Activated T-cell treated with anti-CD3 and anti-CD28 coated beads, Interleukin-2, amount 50 U/mL, for 1 hour (primary cell): Measurements from ENCODE around the gene ICAM4.
A peak's percentile ranks its signal among the peaks of the same experiment; 100 is the strongest.
"Not testable (repeated sequence)": the region's sequence is repeated elsewhere in the genome, so short reads cannot be mapped to it uniquely, and the experiment has no call there.

Experiments
- DNase-seq: peaks from one replicate; pipeline ENCODE4 v3.0.0-alpha.2; 2020

Gene ICAM4

DNA sequence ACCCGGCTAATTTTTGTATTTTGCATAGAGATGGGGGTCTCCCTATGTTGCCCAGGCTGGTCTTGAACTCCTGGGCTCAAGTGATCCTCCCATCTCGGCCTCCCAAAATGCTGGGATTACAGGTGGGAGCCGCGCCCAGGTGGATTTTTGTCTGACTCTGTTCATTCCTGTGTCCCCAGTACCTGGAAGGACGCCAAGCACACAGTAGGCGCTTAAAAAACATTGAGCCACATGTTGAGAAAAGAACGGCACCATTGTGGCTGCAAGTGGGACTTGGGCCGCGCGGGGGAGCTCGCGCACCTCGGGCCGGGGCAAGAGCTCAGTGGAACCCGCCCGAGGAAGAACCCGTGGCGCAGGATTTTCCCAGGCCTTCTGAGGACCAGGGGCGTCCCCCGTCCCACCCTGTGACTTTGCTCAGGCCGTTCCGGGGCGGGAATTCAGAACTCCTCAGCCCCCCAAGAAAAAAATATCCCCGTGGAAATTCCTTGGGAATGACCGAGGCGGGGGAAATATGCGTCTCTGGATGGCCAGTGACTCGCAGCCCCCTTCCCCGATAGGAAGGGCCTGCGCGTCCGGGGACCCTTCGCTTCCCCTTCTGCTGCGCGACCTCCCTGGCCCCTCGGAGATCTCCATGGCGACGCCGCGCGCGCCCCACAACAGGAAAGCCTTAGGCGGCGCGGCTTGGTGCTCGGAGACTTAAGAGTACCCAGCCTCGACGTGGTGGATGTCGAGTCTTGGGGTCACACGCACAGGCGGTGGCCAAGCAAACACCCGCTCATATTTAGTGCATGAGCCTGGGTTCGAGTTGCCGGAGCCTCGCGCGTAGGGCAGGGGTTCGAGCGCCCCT is 17.2 kb upstream of the ICAM4 start:
- DNase-seq, result peak; percentile 93

DNA sequence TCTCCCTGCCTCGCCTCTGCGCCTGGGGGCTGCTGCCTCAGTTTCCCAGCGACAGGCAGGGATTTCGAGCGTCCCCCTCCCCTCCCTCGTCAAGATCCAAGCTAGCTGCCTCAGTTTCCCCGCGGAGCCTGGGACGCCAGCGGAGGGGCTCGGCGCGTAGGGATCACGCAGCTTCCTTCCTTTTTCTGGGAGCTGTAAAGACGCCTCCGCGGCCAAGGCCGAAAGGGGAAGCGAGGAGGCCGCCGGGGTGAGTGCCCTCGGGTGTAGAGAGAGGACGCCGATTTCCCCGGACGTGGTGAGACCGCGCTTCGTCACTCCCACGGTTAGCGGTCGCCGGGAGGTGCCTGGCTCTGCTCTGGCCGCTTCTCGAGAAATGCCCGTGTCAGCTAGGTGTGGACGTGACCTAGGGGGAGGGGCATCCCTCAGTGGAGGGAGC is 16.6 kb upstream of the ICAM4 start:
- peak; percentile 65 for DNase-seq

DNA sequence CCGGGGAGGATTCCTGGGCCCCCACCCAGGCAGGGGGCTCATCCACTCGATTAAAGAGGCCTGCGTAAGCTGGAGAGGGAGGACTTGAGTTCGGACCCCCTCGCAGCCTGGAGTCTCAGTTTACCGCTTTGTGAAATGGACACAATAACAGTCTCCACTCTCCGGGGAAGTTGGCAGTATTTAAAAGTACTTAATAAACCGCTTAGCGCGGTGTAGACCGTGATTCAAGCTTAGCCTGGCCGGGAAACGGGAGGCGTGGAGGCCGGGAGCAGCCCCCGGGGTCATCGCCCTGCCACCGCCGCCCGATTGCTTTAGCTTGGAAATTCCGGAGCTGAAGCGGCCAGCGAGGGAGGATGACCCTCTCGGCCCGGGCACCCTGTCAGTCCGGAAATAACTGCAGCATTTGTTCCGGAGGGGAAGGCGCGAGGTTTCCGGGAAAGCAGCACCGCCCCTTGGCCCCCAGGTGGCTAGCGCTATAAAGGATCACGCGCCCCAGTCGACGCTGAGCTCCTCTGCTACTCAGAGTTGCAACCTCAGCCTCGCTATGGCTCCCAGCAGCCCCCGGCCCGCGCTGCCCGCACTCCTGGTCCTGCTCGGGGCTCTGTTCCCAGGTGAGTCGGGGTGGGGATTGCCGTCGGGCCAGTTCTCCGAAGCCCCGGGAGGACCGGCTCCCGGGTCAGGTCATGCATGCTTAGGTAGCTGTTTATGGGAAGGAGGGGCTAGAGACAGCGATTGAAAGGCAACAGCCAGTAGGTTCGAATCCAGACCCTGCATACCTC is 15.9 kb upstream of the ICAM4 start, which contains the start of gene ICAM1:
Gene ICAM1 (plus strand): TSS at position 505 of the 779 bp plus-strand sequence. CDS start 40 bp downstream, at position 545.
- peak; percentile 71 for DNase-seq

GRCh38 chr19:10271543-10272086 is 15.1 kb upstream of the ICAM4 start:
- DNase-seq, result peak; percentile 40

DNA sequence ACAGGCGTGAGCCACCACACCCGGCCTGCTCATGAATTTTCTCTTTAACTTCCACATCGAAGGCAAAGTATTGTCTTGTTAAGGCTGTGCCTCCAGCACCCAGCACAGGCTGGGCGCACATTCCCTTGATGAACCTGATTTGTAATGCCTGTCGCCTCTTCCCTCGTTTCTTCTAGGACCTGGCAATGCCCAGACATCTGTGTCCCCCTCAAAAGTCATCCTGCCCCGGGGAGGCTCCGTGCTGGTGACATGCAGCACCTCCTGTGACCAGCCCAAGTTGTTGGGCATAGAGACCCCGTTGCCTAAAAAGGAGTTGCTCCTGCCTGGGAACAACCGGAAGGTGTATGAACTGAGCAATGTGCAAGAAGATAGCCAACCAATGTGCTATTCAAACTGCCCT is 12.2 kb upstream of the ICAM4 start:
- DNase-seq, result no peak

GRCh38 chr19:10277795-10278589 is 8.8 kb upstream of the ICAM4 start:
- DNase-seq, result no peak

GRCh38 chr19:10278935-10279334 is 7.8 kb upstream of the ICAM4 start:
- no peak for DNase-seq

DNA sequence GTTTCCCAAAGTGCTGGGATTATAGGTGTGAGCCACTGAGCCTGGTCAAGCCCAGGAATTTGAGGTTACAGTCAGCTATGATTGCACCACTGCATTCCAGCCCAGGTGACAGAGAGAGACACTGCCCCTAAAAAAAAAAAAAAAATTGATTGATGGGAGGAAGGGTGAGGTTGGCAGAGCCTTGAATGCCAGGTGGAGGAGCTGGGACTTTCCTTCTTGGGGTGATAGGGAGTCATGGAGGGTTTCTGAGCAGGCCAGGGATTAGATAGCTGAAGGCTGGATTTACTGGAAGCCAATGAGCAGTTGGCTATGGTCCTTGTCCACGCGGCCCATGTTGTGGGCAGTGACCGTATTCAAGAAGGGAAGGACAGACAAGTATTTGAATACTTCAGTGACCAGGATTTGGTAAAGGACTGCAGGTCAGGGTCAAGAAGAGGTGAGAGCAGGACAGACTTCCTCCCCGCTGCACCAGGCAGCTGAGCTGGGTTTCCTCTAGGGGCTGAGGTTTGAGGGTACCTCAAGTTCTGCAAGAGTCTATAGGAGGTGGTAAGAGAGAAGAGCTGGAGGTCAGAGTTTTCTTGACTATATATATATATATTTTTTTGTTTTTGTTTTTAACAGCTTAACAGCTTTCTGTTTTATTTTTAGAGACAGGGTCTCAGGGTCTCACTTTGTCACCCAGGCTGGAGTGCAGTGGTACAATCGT is 6.9 kb upstream of the ICAM4 start:
- DNase-seq, result no peak

DNA sequence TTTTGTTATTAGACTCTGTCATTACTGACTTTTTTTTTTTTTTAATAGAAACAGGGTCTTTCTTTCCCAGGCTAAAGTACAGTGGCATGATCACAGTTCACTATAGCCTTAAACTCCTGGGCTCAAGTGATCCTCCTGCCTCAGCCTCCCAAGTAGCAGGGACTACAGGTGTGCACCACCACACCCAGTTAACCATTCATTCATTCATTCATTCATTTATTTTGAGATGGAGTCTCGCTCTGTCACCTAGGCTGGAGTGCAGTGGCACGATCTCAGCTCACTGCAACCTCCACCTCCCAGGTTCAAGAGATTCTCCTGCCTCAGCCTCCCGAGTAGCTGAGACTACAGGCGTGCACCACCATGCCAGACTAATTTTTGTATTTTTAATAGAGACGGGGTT is 4.7 kb upstream of the ICAM4 start:
- DNase-seq, result not testable (repeated sequence)

GRCh38 chr19:10283301-10284064 is 3.3 kb upstream of the ICAM4 start:
- no peak for DNase-seq

GRCh38 chr19:10284065-10284959 is 2.4 kb upstream of the ICAM4 start:
- DNase-seq, result no peak

GRCh38 chr19:10284960-10285278 is 1.8 kb upstream of the ICAM4 start:
- DNase-seq, result no peak

DNA sequence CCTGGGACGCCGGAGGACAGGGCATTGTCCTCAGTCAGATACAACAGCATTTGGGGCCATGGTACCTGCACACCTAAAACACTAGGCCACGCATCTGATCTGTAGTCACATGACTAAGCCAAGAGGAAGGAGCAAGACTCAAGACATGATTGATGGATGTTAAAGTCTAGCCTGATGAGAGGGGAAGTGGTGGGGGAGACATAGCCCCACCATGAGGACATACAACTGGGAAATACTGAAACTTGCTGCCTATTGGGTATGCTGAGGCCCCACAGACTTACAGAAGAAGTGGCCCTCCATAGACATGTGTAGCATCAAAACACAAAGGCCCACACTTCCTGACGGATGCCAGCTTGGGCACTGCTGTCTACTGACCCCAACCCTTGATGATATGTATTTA is 1.4 kb upstream of the ICAM4 start:
- DNase-seq, result no peak

GRCh38 chr19:10288662-10289166 is 2.0 kb downstream of the ICAM4 start:
- peak; percentile 35 for DNase-seq

- peak; percentile 68 for DNase-seq
Observed at GRCh38 chr19:10289167-10289835, 2.5 kb downstream of the ICAM4 start.

- peak; percentile 52 for DNase-seq
Observed at GRCh38 chr19:10289836-10290356, 3.1 kb downstream of the ICAM4 start, which contains the start of gene ICAM5. TSS of gene ICAM5 (plus strand) at chr19:10289952. CDS start at chr19:10290044, 92 bp downstream.

GRCh38 chr19:10290357-10290875 is 3.7 kb downstream of the ICAM4 start:
- DNase-seq, result peak; percentile 42

DNA sequence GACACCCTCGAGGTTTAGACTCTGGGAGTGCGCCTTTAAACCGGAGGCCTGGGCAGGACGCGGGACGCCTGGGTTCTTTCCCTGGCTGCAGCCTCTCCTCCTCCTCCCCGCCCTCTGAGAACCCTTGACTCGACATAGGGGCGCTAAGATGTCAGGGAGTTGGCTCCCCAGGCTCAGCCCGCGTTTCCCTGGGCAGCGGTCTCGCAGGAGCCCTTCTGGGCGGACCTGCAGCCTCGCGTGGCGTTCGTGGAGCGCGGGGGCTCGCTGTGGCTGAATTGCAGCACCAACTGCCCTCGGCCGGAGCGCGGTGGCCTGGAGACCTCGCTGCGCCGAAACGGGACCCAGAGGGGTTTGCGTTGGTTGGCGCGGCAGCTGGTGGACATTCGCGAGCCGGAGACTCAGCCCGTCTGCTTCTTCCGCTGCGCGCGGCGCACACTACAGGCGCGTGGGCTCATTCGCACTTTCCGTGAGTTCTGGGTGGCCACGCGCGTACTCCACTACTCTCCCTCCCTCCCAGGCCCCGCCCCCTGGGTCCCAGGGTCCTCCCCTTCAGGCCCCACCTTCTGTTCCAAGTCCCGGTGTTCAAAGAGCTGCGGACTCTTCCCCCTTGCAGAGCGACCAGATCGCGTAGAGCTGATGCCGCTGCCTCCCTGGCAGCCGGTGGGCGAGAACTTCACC is 4.3 kb downstream of the ICAM4 start:
- peak; percentile 62 for DNase-seq
